Transverse colon (tissue), 4 donors: ENCODE results near the gene COL24A1.

Source experiments
- CTCF ChIP-seq, 5 experiments: fragments of 200-600 bp in 3 of 5; fragments of 450-650 bp in 2 of 5; sonication (generic) in 3 of 5; IDR thresholded peaks; 1 replicate in 2 of 5; 2 replicates in 3 of 5; pipeline ENCODE4 v1.5.1; 2016 to 2017; ENCODE audit warnings: antibody characterized with exemption in 5 of 5, inconsistent platforms in 3 of 5, mild to moderate bottlenecking in 2 of 5, moderate library complexity in 1 of 5
- POLR2AphosphoS5 ChIP-seq, 3 donors: sonication (generic); formaldehyde crosslinking; IDR thresholded peaks; one replicate each; pipeline ENCODE4 v1.6.1; 2016; ENCODE audit warnings: antibody characterized with exemption in 3 of 3

- TF ChIP-seq POLR2AphosphoS5 (IDR thresholded peaks at IDR 0.05) = peak; percentile 75 to 80 (median 79)
- peak; percentile 33 to 71 (median 43) for TF ChIP-seq CTCF (IDR thresholded peaks at IDR 0.05)
These were observed 448.4 kb downstream of the COL24A1 start, which contains the start of gene ZNHIT6 for GRCh38 chr1:85707990-85708828.
